Ovary (tissue), 3 donors: Measurements from ENCODE around the gene NEAT1.
"Not testable (repeated sequence)": the region's sequence is repeated elsewhere in the genome, so short reads cannot be mapped to it uniquely, and the experiment has no call there.

Experiments
- CTCF ChIP-seq, 3 donors: fragments of 450-650 bp in 2 of 3; fragments of 200-600 bp in 1 of 3; IDR thresholded peaks; one replicate each; pipeline versions ENCODE4 v1.5.1 to v1.8.0; 2016 to 2022; ENCODE audit warnings: antibody characterized with exemption in 3 of 3, mild to moderate bottlenecking in 1 of 3
- POLR2A ChIP-seq: fragments of 450-650 bp; IDR thresholded peaks from one replicate; pipeline ENCODE4 v1.6.1; 2017; ENCODE audit warnings: antibody characterized with exemption, mild to moderate bottlenecking, moderate library complexity
- donor health status: DM: no; HTN: no; CAD: no.

GRCh38 chr11:65465471-65465870 lies 42.9 kb downstream of the NEAT1 start:
- not testable (repeated sequence) for TF ChIP-seq POLR2A; CTCF (IDR thresholded peaks at IDR 0.05)
